ENCODE data around the gene FUT1.

FUT1 gene

DNA sequence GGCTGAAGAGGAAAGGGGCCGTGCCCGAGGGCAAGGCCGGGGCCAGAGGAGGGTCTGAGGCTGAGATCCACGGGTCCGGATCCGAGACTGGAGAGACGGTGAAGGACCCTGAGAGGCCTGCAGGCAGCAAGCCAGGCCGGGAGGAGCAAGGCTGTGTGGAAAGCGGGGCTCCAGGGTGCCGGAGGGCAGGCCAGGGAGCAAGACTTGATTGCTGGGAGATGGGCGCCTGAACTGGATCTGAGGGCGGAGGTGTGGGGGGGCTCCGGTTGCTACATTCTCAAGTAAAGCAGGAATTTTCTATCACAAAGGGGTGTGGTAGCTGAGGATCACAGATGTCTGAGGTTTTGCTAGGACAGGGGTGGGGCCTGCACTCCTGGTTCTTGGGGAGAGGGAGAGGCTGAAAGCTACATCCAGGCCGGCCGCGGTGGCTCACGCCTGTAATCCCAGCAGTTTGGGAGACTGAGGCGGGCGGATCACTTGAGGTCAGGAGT lies 36.7 kb downstream of the FUT1 start:
- DNase-seq (ENCODE audit: low spot score), result no peak

DNA sequence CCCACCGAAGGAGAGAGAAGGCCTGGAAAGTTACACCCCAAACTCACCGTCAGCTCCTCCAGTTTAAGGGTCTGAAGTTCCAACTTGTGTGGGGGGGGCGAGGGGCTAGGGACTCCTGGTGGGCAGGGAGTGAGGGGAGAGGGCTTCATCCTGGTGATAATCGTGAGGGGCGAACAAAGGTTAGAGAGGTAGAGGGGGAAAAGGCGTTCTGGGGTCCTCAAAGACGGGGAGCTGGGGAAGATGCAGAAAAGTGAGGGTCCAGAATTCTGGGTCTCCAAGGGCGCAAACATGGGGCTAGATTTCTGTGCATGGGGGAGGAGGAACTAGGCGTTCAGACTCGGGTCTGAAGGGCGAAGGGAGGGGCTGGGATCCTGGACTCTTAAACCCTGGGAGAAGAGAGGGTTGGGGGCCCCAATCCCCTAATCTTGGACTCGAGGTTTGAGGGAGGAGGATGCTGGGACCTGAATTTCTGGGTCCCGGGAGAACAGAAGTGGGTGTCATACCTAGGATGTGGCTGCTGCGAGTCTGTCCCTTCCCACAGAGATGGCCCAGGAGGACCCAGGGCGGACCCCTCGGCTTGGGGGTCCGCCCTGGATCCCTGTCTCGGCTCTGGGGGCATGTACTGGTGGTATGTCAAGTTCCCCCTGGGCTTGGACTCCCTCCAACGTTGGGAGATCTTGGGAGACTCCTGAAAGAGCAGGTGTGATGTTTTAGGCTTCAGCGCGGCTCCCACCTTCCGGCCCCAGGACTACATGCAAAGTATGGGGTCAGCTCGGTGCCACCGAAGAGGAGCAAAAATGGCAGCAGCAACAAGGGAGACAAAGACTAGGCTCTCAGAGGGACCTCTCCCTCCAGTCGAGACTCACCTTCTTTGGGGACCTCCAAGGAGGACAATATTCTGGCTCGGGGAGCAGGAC lies 37.4 kb downstream of the FUT1 start:
- no peak for DNase-seq (ENCODE audit: low spot score)

GRCh38 chr19:48713864-48714755 lies 38.3 kb downstream of the FUT1 start:
- peak; percentile 99 for DNase-seq (ENCODE audit: low spot score)

DNA sequence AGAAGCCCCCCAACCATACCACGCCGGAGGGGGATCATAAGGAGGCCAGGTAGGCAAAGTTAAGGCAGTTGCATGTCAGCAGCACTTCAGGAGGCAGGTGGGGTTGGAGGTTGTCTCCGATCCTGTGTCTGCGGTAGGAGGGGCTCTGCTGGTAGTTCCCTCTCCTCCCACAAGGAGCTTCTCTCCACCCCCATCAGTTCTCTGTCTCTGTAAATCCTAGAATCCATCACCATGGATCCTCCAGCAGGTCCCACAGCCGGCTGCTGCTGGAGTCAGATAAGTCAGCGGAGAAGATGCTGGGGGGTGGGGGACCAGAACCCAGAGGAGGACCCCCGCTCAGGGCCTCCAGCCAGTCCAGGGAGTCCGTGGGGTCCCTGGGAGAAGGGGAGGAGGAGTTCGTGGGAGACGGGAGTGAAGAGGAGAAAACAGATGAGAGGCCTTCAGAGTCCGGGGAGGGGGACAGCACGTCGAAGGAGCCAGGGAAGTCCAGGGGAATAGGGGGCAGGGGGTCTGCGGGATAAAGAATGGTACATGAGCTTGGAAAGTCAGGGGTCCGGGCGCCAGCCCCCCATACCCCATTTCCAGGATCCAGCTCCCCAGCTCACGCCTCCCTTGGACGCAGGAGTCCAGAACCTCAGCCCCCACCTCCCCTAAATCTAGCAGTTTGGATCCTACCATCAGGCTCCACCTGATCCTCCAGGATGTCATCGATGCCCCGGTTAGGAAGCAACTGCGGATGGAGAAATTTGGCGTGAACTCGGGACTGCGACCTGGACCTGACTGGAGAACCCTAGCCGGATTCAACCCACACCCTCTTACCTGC lies 39.2 kb downstream of the FUT1 start:
- DNase-seq (ENCODE audit: low spot score), result no peak

DNA sequence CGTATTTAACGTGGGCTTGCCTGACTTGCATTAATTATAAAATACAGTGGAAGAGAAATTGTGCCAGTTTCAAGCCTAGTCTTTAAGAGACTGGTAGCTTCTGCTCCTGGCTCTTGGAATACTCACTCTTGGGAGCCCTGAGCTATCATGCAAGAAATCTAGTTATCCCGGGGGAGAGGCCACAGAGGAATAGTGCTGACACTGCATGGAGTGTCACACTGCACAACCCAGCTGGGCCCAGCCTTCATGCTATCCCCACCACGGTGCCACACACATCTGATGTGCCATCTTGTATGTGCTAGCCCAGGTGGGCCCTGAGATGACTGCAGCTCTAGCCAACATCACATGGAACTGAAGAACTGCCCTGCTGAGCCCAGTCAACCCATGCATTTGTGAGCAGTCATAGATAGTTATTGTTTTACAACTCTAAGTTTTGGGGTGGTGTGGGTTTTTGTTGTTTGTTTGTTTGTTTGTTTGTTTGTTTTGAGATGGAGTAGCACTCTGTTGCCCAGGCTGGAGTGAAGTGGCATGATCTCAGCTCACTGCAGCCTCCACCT lies 41.3 kb downstream of the FUT1 start:
- no peak for DNase-seq (ENCODE audit: low spot score)

- DNase-seq (ENCODE audit: low spot score), result no peak
Measured at GRCh38 chr19:48708471-48708870, 44.0 kb downstream of the FUT1 start.

- no peak for DNase-seq (ENCODE audit: low spot score)
Measured at GRCh38 chr19:48705431-48705830, 47.0 kb downstream of the FUT1 start.

- no peak for DNase-seq (ENCODE audit: low spot score)
Measured at GRCh38 chr19:48703316-48703715, 49.1 kb downstream of the FUT1 start.

DNA sequence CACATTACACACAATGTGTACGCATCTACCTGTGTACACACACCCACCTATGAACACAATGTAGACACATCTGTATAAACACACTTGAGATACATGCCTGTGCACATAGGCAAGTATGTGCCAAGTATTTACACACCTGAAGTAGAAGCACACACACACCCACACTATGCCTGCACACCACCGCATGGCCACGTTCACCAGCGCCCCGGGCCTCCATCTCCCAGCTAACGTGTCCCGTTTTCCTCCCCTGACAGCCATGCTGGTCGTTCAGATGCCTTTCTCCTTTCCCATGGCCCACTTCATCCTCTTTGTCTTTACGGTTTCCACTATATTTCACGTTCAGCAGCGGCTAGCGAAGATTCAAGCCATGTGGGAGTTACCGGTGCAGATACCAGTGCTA lies 49.7 kb downstream of the FUT1 start:
- DNase-seq (ENCODE audit: low spot score), result no peak

GRCh38 chr19:48698046-48698445 lies 54.4 kb downstream of the FUT1 start:
- no peak for DNase-seq (ENCODE audit: low spot score)
